Stimulated activated CD4-positive, alpha-beta T cell treated with anti-CD3 and anti-CD28 coated beads, TNF-alpha, amount 100 ng/mL, for 24 hours (primary cell): ENCODE results near the gene LAMP1.
"Not testable (repeated sequence)": the region's sequence is repeated elsewhere in the genome, so short reads cannot be mapped to it uniquely, and the experiment has no call there.

Source experiments
- DNase-seq, 3 experiments: peaks; one replicate each; pipeline ENCODE4 v3.0.0-alpha.2; 2020; ENCODE audit warnings: low read depth in 3 of 3

The LAMP1 gene

DNA sequence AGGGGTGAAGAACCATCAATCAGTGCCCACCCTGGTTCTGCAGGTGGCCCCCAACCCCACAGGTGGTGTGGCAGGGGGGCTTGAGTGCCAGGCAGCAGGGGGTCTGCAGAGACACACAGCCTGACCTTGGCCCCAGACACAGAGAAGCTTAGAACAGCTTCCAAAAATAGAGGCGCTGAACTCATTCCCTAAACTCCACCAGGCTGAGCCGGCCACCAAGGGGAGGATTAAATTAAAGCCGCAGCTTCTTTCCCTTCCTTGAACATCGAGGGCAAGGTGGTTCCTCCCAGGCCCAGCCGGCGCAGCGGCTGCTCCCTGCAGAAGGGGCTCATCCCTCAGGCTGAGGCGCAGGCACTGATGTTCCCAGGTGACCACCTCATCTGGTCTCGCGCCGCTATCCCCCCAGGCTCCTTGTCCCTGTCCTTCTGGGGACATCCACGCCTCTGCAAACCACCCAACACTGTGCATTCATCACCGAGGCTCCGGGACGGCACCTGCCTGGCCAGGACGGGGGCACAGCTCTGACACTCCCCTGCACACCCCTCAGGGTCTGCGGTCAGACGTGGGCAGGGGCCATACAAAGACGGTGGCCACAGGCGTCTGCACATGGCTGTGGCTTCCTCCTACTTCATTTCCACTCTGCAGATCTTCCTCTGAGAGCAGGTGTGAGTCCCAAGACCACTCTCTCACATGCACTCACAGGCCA lies 30.9 kb downstream of the LAMP1 start:
- DNase-seq, result no peak

DNA sequence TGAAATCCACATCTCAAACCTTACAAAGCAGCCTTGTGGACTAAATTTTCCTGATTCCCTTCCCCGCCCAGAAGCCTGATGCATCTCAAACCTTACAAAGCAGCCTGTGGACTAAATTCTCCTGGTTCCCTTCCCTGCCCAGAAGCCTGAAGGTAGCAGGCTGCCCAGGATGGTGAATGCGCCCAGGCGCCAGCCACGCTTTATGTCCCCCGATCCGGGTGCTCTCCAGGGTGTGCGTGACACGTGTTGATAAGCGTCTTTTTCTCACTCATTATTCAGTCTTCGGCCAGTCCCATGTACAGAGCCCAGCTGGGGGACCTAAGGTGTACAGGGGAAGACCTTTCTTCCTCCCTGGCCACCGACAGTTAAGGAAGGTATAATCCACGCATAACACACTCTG lies 31.8 kb downstream of the LAMP1 start:
- no peak for DNase-seq

DNA sequence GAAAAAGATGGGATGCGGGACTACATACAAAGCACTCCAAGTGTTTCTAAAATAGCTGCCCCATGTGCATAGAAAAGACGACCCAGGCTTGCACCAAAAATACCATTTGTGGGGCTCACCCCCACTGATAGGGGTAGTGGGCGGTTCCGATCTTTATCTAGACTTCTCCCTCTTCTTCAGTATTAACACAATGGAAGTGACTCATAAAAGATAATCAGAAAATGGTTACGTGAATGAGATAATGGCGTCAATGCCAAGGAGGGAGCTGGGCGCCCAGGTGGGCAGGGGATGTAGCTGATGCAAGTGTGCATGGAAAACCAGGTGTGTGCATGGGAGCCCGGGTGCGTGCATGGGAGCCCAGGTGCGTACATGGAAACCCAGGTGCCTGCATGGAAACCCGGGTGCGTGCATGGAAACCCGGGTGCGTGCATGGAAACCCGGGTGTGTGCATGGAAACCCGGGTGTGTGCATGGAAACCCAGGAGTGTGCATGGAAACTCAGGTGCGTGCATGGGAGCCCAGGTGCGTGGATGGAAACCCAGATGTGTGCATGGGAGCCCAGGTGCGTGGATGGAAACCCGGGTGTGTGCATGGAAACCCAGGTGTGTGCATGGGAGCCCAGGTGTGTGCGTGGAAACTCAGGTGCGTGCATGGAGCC lies 32.7 kb downstream of the LAMP1 start:
- no peak for DNase-seq

DNA sequence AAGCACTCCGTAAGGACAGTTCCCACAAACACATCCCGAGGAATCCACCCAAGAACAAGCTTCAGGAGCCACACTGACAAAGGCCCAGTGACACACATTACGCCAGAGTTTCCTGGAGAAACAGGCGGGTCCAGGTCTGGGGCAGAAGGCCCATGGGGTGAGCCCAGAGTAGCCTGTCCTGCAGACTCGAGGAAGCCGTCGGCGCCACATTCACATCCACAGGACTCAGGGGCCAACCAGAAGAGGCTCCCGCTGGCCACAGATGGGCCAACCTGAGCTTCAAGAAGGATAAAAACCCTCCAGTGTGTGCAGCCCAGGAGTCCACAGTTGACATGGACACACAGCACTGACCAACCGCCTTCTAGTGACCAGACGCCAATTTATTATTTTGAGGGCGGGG lies 35.6 kb downstream of the LAMP1 start:
- no peak for DNase-seq

DNA sequence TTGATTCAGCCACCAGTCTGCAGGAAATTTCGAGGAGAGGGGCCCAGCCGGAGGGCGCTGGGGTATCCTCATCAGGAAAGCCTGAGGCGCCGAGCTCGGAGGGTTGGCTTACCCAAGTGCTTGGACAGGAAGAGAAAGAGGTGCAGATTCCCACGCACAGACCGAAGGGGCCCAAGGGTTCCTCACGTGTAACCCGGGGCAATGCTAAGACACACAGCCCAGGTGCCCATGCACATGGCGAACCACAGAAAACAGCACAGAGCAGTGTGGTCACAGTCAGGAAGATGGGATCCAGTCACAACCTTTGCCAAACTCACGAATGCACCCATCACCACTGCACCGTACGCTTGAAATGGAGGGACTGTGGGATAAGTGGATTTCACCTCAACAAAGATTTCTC lies 36.0 kb downstream of the LAMP1 start:
- DNase-seq, result no peak

DNA sequence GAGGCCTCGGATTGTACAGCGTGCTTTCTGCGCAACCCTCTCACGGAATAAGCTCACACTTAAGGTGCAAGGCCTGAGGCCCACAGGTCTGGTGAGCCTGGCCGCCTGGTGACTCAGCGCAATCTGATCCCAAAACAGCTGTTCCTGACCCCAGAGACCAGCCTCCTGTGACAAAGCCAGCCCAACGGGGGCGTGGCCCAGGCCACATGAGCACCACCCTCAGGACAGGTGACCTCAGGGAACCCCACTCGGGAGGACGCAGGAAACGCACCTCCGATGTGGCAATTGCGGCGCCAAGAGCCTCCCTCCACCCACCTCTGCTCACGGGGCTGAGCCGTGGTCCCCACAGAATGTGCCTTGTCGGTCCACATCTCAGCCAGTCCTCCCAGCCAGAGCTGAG lies 40.5 kb downstream of the LAMP1 start:
- no peak for DNase-seq

DNA sequence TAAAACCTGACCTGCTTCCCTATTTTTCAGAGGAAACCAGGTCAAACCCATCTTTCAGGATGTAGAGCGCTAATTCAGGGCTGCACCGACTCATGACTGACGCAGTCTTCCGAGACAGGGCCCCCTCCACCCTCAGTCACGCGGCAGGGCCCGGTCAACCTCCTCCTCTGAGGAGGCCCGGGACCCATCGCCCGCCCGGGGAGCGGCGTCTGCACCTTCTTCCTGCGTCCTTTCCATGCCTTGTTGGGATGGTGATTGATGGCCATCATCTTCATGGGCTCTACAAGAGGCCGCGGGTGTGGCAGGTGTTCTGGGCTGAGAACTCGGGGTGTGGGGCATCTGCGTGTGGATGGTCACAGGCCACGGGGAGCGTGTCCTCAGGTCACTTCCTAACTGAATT lies 40.9 kb downstream of the LAMP1 start:
- no peak for DNase-seq

DNA sequence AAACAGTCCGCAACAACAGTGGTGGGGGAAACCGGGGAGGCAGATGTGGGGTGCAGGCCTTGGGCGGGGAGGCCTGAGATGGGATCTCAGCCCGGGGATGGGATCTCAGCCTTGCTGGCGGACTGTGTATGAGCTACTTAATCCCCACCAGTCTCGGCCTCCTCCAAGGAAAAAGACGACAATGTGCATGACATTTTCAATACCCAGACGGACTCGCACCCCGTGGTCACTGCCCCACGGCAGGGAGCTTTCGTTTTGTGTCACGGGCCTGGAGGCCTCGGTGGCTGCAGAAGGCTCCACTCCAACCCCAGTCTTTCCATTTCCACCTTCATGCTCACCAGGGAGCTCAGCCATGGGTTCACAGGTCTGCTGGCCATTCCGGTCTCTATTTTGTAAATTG lies 41.4 kb downstream of the LAMP1 start:
- no peak for DNase-seq

DNA sequence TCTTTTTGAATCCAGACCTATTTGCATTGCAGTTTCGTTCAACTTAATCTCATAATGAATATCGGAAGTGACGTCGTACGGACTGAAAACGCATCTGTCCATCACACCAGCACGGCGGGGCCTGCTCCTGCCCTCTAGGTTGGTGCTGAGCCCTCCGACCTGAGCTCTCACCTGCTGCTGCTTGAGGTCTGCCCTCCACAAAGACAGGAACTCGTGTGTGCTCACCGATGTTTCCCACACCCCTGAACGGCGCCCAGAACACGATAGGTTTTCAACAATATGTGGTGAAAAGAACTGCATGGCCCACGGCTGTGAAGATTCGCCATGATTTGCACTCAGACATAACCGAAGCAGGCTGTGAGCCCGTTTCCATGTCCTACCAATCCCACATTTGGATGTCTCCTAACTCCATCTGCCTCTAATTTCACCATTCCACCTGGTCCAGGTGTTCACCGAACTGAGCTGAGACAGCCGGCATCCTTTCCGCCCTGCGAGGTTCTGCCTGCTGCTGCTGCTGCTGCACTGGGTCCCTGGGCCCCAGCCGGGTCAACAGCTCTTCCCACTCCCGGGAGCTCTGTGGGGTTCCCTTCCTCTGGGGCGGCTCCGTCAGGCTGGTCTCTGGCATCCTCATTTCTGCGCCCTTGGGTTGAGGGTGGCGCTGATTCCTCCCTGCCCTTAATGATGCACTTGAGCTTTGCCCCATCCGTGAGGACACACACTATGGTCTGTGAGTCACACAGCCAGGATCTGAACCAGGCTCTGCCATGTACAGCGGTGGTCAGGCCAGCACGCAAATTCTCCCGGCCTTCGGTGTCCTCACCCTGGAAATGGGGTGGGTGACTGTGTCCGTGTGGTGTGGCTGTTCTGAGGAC lies 46.0 kb downstream of the LAMP1 start:
- no peak for DNase-seq

DNA sequence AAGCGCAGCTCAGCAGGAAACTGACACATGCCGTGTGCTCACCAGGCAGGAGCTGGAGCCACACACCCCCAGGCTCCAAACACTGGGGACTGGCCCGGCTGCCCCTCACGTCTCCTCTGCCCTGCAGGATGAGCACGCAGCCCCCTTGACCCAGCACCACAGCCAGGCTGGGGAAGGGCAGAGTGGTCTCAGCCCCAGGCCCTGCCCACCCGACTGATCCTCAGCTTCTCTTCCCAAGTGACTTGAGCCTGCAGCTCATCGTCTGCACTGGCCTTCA lies 46.6 kb downstream of the LAMP1 start:
- no peak for DNase-seq

DNA sequence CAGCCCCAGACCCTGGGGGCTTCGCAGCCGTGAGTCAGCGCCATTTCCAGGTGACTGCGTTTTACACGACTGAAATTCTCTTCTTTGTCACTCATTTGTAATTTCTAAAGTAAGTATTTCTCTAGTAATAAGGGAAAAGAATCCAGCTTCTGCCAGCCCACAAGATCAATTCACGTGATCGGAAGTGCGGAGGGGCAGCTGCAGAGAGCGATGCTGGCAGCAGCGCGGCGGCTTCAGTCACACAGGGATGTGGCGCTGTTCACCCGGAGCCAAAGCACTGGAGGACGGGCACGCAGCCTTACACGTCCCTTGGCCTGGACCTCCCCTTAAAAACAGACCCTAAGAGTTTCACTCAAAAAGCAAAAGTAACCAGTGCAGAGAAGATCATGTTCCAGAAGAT lies 48.4 kb downstream of the LAMP1 start:
- no peak for DNase-seq

DNA sequence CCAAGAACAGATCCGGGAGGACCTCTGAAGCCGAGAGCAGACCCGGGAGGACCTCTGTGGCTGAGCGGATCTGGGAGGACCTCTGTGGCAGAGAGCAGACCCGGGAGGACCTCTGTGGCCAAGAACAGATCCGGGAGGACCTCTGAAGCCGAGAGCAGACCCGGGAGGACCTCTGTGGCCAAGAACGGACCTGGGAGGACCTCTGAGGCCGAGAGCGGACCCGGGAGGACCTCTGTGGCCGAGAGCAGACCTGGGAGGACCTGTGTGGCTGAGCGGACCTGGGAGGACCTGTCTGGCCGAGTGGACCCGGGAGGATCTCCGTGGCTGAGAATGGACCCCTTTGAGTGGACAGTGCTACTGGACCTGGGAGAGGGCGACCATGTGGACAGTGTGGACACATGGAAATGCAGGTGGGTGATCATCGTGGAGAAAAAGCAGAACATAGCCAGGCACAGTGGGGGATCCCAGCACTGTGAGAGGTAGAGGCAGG lies 50.7 kb downstream of the LAMP1 start:
- not testable (repeated sequence) for DNase-seq

DNA sequence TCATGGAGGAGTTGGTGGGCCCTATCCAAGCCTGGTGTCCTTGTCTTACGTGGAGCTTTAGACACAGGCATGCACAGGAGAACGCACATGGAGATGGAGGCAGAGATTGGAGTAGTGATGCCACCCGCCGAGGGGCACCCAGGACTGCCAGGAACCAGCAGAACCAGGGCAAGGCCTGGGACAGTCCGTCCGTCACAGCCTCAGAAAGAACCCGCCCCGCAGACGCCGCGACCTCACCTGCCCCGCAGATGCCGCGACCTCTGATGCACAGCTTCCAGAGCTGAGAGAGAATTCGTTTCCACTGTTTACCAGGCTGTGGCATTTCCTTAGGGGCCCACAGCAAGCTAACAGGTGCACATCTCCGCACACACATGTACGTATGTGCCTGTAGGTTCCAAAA lies 51.6 kb downstream of the LAMP1 start:
- no peak for DNase-seq

DNA sequence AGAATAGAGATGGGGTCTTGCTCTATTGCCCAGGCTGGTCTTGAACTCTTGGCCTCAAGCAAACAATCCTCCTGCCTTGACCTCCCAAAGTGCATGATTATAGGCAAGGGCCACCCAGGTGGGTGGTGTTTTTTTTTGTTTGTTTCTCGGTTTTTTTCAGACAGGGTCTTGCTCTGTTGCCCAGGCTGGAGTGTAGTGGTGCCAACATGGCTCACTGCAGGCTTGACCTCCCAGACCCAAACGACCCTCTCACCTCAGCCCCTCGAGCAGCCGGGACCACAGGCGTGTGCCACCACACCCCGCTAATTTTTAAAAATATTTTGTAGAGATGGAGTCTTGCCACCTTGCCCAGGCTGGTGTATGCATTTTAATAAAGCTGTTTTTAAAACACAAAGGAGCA lies 52.0 kb downstream of the LAMP1 start:
- DNase-seq, result no peak

DNA sequence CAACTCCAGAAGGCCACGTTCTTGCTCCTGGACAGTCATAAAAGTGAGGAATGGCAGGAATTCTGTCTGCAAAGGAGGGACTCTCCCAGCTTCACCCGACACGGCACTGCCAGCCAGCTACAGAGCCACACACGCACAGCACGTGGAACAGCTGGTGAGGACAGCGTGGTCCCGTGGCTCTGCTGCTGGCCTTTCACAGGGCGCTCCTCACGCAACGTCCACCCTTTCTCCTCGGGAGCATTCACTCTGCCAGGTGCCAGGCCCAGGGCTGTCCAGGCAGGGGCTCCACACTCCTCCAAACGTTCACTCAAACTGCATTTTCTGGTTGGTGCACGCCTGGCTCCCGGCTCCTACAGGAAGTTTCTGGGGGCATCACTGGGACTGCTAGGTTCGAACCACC lies 52.5 kb downstream of the LAMP1 start:
- no peak for DNase-seq

DNA sequence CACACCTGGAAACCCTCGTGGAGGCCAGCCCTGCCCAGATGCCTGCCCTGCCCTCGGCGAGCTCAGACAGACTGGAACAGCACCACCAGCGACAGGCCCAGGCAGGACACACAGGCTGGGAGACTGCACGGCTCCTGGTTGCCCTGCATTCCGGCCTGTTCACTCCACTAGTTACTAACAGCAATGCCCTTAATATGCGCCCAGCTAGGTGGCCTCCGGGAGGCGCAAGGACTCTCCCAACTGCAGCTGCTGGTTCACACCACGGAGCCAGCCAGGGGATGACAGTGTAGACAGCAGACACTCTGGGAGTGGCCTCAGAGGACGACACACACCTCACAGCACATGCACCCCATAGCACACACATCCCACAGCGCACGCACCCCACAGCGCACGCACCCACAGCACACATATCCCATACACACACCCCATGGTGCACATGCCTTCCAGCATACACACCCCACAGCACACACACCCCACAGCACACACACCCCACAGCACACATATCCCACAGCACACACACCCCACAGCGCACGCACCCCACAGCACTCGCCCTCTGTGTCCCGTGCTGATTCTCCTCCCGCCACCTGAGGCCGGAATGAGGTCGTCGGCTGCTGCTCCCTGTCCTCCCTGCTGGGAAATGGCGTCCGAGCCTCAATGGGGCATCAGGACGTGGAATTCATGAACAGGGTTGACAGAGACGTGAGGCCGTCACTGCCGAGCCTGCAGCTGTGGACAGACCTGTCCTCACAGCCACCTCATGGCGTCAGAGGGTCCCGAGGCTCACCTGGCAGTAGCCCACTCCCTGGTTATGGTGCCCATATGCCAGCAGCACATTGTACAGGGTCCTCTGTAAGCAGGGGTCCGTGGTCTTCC lies 53.3 kb downstream of the LAMP1 start:
- no peak for DNase-seq

DNA sequence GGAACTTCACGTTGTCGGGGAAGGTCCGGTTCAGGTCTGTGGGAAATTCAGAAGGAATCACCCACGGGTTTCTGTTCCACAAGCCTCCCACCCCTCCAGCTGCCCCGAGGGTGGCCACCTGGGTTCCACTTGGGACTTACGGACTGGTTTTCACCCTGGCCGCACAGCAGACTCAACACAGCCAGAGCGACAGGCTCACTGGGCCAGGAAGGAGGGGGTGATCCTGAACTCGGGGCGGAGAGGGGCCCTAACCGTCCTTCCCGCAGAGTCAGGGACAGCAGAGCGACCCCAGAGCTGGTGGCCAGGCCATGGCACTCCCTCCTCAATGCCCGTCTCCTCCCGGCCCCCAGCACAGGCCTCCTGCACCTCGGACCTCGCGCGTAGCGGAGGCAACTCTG lies 53.9 kb downstream of the LAMP1 start:
- DNase-seq, result no peak

DNA sequence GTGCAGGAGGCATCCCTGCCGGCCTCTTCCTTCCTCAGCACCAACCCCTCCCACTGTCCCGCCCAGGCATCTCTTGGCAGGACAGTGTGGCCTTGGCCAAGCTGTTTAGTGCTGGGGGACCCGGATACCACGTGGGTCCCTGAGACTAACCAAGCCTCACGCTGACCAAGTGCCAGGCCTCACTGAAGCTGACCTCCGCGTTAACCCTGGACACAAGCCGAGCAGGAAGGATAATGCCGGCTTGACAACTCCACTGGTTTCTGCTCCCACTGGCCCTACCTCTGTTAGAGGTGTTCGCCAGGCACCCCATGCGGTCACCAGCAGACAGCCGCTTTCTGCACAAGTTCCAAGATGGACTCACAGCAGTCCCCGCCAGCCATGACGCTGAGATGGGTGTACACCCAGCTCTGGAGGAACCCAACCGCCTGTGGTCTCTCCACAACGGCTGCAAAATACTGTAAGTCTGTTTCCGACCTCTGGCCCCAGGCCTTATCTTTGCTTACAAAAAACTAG lies 54.5 kb downstream of the LAMP1 start:
- no peak for DNase-seq

DNA sequence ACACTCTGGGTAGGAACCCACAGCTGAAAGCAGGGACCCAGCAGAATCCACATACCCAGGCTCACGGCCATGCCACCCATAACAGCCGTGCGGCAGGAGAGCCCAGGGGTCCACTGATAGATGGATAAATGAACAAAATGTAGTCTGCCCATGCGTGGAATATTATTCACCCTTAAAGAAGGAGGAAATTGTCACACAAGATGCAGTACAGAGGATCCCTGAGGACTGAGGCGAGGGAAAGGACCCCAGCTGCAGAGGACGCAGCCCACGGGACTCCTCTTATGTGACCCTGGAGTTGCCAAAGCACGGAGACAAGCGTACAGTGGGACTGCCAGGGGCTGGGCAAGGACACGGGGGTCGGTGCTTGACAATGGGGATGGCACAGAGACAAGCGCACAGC lies 56.2 kb downstream of the LAMP1 start:
- no peak for DNase-seq

DNA sequence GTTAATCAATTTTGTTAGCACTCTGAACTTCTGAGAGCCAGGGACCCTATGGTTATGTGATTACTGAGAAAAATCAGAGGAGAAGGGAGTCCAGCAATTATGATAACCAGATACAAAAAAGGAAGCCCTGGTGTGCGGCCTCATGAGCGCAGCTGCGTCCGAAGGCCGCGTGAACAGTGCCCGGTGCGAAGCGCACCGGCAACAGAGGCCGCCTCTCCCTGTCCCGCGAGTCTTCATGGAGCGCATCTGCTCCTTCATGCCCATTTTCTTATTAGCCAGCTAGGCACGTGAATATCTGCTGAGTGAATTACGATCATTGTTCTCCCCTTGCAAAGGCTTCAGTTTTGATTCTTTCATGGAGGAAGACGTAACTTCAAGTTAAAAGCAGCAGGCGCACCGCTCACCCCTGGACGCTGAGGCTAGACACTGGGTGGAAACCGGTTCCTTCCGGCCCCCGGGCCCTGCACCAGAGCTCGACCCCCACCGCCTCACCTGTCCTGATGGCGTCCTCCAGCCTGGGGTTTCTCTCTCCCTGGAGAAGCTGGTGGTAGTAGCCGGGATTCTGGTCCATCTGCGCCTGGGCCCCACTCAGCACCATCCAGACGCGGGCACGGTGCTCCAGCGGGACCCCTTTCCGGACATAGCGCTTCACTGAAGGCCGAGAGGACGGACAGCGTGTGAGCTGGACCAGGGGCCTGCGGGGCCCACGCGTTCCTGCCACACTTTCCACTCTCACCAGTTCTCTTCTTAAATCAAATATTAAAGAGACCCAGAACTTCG lies 58.0 kb downstream of the LAMP1 start:
- no peak for DNase-seq

DNA sequence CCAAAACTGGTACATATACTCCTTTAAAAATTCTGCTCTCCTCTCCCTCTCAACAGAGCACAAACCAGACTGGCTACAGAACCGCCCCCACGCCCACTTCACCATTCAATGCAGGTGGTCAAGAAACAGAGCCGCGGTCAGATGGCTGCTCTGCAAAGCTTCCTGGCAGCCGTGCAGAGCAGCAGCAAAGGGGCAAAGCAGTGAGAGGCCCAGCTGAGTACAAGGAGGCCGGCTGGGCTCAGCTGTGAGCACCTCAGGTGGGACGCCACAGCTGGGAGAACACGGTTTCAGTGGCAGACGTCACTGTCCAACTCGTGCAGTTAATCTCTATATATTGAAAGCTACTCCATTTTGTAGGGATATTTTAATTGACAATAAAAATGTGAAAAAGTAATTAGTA lies 58.6 kb downstream of the LAMP1 start:
- no peak for DNase-seq
